CD4-positive, alpha-beta T cell treated with Interleukin-6 for 4 hours (primary cell): Measurements from ENCODE around the gene SLC22A23.

Source experiments
- DNase-seq: peaks from one replicate; pipeline ENCODE4 v3.0.0-alpha.2; 2020; ENCODE audit warnings: mixed read lengths

Gene SLC22A23

DNA sequence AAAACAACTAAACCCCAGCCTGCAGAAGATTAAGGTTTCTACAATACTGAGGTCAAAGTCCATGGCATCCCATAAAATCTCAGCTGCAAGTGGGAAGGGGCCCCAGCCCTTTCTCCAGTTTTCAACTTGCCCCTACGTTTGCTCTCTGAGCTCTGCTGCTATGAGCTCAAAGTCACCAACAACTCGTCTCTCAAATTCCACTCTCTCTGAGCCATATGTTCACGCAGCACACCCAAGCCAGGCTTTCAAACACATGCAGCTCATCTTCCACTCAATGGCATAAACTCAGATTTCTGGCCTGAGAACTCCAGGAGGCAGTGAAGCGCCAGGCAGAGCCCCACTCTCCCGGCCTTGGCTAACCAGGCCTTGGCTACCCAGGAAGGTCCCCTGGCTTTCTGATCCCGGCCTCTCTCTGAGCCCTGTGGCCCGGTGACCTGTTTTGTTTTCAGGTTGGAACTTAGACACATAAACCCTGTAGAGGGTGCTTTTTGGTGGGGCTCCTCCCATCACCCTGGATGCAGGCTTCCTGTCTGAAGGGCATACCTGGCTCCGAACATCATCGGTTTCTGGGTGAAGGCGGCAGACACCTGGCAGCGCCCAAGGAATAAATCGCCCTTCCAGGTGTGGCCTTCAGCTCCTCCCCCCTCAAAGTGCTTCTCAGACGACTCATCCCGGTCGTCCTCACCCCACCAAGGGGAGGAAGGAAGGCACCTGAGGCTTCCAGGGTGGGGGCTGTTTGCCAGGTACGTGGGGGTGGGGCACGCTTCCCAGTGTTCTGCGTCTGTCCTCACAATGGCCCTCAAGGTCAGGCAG is 12.4 kb downstream of the SLC22A23 start:
- DNase-seq, result no peak

GRCh38 chr6:3443221-3443515 is 13.7 kb downstream of the SLC22A23 start:
- no peak for DNase-seq

GRCh38 chr6:3442431-3443220 is 14.2 kb downstream of the SLC22A23 start:
- DNase-seq, result no peak

DNA sequence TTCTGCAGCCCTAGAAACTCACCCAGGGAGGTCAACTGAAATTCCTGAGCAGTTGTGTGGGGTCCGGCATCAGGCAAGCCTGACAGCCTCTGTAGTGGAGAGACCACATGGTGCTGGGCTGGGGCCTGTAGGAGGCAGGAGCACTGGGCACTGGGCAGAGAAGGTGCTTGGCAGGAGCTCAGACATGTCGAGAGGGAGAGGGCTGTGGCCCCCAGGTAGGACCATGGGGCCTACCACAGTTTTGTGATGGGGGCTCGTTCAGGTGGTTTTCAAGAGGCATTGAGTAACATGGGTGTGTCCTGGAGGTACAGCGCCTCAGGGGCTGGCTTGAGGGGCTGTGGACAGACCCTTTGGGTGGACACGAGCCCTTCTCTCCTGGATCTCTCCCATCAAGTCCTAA is 15.9 kb downstream of the SLC22A23 start:
- no peak for DNase-seq

DNA sequence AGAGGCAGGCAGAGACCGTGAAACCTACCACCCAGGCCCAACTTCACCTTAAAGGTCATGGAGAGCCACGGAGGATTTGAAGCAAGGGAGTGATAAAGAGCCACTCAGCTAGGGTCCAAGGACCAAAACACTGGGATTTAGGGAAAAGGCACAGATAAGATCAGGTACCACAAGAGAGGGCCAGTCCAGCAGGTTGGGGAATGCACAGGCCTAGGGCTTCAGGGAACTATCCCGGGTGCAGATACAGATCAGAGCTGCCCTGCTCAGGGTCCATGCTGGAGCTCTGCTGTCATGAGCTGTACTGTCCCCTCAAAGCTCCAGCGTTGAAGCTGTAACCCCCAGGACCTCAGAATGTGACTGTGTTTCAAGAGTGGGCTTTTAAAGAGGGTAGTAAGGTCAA is 16.9 kb downstream of the SLC22A23 start:
- no peak for DNase-seq

GRCh38 chr6:3438190-3439167 is 18.4 kb downstream of the SLC22A23 start:
- no peak for DNase-seq

DNA sequence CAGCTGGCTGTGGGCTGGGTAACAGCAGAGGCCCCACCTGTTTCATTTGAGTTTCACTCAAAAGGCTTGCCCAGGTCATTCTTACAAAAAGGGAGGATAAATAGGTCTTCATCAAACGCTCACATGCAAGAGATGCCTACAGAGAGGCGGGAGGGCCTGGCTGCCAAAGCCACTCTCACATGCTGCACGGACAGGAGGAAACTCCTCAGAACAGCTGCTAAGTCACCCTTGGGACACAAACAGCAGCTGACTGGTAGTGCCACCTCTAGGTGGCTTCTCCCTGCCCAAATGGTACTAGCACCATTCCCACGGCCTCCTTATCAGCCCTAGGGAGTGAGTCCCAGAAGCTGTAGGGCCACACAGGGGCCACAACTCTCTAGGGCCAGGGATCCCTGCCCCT is 23.8 kb downstream of the SLC22A23 start:
- DNase-seq, result no peak

DNA sequence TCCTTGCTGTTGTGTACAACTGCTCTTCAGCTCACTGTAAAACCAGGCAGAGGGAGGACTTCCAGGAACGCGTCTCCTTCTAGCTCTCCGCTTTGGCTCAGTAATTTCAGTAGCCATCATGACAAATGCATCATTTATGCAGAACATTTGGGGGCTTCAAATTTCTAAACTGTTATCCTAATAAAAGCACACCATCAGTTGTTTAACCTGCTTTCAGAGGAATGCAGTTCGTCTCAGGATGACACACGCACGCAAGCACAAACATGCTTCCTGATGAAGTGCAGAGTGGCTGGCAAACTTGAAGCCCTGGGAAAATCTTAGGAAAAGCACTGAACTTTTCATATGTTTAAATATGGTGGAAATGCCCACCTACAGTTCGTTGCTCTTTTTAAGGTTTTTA is 24.4 kb downstream of the SLC22A23 start:
- DNase-seq, result no peak

- DNase-seq, result no peak
Measured at GRCh38 chr6:3431994-3432393, 24.9 kb downstream of the SLC22A23 start.

GRCh38 chr6:3429211-3429610 is 27.6 kb downstream of the SLC22A23 start:
- no peak for DNase-seq

- no peak for DNase-seq
Measured at GRCh38 chr6:3428700-3429099, 28.1 kb downstream of the SLC22A23 start.

DNA sequence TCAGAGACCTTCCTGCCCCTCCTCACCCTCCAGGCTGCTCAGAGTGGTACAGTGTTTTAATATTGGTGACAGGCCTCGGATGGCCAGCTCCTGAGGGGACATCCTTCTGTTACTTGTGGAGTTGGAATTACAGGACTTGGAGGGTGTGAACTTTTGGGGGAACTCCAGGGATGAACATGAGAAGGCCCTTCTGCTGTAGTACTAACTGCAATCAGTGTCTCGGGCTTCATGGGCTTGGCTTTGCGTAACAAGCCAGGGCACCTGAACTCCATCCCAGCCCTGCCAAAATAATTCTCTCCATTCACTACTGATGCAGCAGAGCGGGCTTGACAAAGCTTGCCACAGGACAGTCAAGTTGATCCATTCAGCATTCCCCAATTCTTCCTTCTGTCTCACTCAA is 28.6 kb downstream of the SLC22A23 start:
- no peak for DNase-seq

- DNase-seq, result no peak
Measured at GRCh38 chr6:3427687-3428085, 29.2 kb downstream of the SLC22A23 start.

DNA sequence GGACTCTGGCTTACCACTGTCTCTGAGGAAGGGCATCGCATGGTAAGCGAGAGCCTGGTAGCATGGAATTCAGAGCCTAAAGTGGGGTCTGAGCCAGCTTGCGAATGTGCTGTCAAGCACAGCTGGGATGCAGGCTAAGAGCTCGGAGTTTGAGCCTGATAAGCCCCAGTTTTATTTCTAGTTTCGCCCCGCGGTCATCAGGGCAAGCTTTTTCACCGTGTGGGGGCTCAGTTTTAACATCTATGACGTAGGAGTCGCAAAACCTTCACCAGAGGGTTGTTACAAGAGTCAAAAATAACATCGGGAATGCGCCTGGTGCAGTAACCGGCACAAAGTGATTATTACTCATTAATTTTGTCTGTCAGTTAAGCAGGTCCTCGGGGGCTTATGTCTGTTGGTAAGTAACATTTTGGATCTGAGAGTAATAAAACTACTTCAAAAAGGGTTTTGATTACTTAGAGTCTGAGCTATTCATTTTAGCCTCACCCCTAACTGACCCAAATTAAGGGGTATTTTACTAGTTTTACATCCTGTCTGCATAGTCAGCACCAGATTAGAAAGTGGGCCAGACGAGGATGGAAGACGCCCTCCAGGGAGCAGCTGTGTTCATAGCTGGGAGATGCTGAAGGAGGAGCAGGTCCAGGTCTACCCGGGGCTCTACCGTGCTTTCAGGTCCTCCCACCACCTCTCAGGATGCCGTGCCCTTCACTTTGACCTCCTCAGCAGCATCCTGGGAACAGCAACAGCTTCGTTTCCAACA is 29.7 kb downstream of the SLC22A23 start:
- DNase-seq, result no peak

DNA sequence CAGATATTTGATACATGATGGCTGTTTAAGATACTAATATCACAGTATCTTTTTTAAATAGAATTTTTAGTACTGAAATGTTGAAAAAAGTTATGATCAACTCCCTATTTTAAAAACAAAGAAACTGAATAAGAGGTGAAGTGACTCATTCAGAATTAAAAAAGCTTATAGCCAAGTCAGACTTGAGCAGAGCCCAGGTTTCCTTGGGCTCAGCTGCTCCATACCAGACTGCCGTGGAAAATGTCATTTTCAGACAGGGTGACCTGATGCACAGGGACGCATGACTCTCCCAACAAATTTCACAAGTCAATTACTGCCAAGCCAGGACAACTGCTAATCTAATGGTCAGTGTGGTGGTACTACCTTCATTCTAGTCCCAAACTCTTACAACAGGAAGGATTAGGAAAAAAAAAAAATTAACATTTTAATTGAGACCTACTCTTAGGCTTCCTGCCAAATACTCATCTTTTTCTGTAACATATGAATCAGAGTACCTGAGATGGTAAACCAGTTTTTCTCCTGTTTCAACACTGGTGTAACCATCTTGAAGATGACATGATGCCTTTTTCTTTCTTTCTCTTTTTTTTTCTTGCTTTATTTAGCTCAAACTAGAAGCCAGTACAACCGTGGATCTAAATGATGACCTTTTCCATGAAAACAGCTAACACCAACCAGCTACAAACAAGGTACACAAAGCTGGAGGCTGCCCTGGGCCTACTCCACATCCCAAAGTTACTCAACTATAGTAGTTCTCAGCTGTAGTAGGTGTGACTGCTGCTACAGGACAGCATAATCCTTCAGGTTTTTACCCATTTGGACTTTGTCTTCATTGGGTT is 30.5 kb downstream of the SLC22A23 start:
- DNase-seq, result no peak

DNA sequence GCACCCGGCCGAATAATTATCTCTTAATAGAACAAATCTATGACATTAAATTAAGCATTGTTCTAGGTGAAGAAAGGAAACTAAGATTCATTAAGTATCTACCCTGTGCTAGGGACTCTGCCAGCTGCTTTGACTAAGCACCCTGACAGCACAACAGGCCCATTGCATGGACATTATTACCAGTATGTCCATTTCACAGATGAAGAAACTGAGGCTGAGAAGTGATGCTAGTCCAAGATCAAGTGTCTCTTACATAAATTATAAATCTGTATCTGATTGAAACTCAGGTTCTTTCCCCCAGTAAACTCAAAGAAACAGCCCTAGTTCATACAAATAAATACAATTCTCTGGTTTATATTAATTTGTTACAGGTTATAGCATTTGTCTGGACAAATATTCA is 31.3 kb downstream of the SLC22A23 start:
- no peak for DNase-seq

DNA sequence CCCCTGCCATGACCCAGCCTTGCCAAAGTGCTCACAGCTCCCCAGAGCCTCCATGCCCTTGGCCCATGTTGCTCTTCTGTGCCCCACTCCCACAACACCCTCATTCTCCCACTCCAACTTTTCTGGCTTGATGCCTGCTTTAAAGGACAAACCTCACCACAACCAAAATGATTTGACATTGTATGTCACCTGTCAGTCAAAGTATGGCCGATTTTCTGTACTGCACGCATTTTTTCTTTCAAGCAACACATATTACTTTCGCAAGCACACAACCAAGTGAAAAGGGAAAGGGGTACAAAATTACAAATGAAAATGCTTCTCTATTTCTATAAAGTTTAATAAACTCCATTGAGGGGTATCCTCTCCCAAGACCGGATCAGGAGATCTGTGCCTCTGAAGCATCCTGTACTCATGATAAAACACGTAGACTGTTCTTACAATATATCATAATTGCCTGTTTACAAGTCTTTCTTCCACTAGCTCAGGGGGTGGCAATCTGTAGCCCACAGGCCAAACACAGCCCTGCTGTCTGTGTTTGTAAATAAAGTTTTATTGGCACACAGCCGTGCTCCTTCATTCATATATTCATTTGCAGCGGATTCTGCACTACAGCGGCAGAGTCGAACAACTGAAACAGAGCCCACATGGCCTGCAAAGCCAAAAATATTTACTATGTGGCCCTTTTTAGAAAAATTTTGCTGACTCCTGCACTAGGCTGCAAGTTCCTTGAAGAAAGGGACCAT is 32.5 kb downstream of the SLC22A23 start:
- no peak for DNase-seq

DNA sequence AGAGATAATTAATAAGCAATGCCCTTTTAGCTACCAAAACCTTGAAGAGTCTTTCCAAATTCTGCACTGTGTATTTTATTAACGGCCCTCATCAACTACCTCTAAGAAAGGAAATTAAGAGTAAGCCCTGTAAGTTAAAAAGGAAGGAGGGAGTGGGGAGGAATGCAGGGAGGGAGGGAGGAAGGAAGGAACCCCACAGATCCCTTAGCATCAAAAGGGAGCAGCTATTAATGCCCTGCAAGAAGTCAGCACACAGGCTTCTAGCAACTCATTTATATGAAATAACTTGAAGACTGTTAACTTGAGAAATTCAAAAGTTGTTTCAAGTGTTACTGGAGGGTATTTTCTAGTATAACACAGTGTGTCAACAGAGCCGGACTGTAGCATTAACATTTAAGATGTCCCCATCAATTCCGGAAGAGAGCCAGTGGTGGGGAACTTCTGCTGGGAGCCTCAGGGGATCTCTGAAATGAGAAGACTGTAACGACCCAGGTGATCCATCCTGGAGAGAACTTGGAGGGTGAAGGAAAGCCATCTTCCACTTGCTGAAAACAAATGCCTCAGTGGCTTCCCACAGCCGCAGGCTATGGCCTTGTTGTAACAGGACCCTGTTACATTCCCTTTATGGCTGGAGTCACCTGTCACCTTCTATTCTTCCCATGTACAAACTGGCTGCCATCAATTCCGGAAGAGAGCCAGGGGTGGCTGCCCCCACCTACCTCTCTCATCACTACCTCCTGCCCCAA is 33.2 kb downstream of the SLC22A23 start:
- no peak for DNase-seq

- no peak for DNase-seq
Measured at GRCh38 chr6:3422435-3423070, 34.3 kb downstream of the SLC22A23 start.
